H1 (cell line): Measurements from ENCODE around the gene GPR12. TPM values are rescaled to one million over a fixed set of nuclear protein-coding genes. Genes with fewer than 3 reads are reported as not detected.

Experiments
- CTCF ChIA-PET: fragments of 300-600 bp; sonication (Branson Sonifier 250); formaldehyde crosslinking; loops from one replicate; lab custom pipeline; 2021; ENCODE audit not compliant: partially characterized antibody; lab: Charles Lee
- POLR2A ChIA-PET: fragments of 300-600 bp; sonication (Branson Sonifier 250); formaldehyde crosslinking; loops from one replicate; lab custom pipeline; 2021; ENCODE audit warnings: inconsistent platforms; ENCODE audit not compliant: partially characterized antibody; lab: Charles Lee
- DNase-seq, 2 experiments: peaks; one replicate each; pipeline versions ENCODE4 v3.0.0 to v3.0.0-alpha.2; 2010 to 2022; ENCODE audit warnings: low spot score in 2 of 2, low read depth in 1 of 2, mixed read lengths in 1 of 2
- FAIRE-seq: peaks from 2 replicates; lab custom pipeline; 2011; peaks lifted over from hg19 to GRCh38; lab: Jason Lieb, UNC
- H2AFZ ChIP-seq: 2 replicates; pipeline ENCODE4 v1.8.1; 2012; ENCODE audit warnings: low read length, inconsistent platforms
- H2AK5ac ChIP-seq: 2 replicates; pipeline ENCODE4 v1.6.1; 2013; ENCODE audit warnings: low read depth, low read length
- H2BK120ac ChIP-seq: replicated peaks from 2 replicates; pipeline ENCODE3; 2013; ENCODE audit warnings: low read depth, low read length, inconsistent platforms
- H2BK12ac ChIP-seq: 2 replicates; pipeline ENCODE4 v1.6.1; 2013; ENCODE audit warnings: low read depth, low read length
- H2BK15ac ChIP-seq: 2 replicates; pipeline ENCODE4 v1.6.1; 2013; ENCODE audit warnings: low read length
- H2BK20ac ChIP-seq: 2 replicates; pipeline ENCODE4 v1.6.1; 2013; ENCODE audit warnings: low read length
- H2BK5ac ChIP-seq: 2 replicates; pipeline ENCODE4 v1.6.1; 2013; ENCODE audit warnings: low read depth, low read length
- H3K14ac ChIP-seq: 2 replicates; pipeline ENCODE4 v1.6.1; 2013; ENCODE audit warnings: inconsistent platforms; ENCODE audit not compliant: insufficient read length
- H3K18ac ChIP-seq: 2 replicates; pipeline ENCODE4 v1.6.1; 2013; ENCODE audit warnings: low read length; ENCODE audit errors: extremely low read depth
- H3K23ac ChIP-seq: 2 replicates; pipeline ENCODE4 v1.6.1; 2013; ENCODE audit warnings: inconsistent platforms; ENCODE audit not compliant: insufficient read length
- H3K23me2 ChIP-seq: 2 replicates; pipeline ENCODE4 v1.6.1; 2013; ENCODE audit warnings: low read depth, low read length
- H3K27ac ChIP-seq: 2 replicates; pipeline ENCODE4 v1.6.1; 2011; ENCODE audit warnings: low read depth, low read length, inconsistent platforms
- H3K27me3 ChIP-seq, 4 experiments: replicated peaks in 1 of 4; 1 replicate in 1 of 4; 2 replicates in 3 of 4; pipeline versions ENCODE4 v1.6.1 to v1.8.1; 2011 to 2013; ENCODE audit warnings: low read length in 3 of 4, mild to moderate bottlenecking in 3 of 4, inconsistent platforms in 2 of 4, mixed read lengths in 2 of 4, moderate library complexity in 1 of 4; ENCODE audit not compliant: control insufficient read depth in 3 of 4, insufficient read depth in 3 of 4; ENCODE audit errors: extremely low read depth in 1 of 4
- H3K36me3 ChIP-seq, 4 experiments: 2 replicates each; pipeline versions ENCODE4 v1.6.1 to v1.8.1; 2011 to 2013; ENCODE audit warnings: mild to moderate bottlenecking in 4 of 4, low read length in 3 of 4, moderate library complexity in 2 of 4, control low read depth in 1 of 4, inconsistent platforms in 1 of 4; ENCODE audit not compliant: insufficient read depth in 4 of 4, control insufficient read depth in 2 of 4
- H3K4ac ChIP-seq: replicated peaks from 2 replicates; pipeline ENCODE3; 2013; ENCODE audit warnings: low read length, low read depth, mixed read lengths, inconsistent platforms; ENCODE audit not compliant: insufficient read length
- H3K4me1 ChIP-seq, 4 experiments: replicated peaks in 1 of 4; 1 replicate in 1 of 4; 2 replicates in 3 of 4; pipeline versions ENCODE4 v1.6.1 to v1.8.1; 2011 to 2013; ENCODE audit warnings: low read length in 3 of 4, inconsistent platforms in 2 of 4, mixed read lengths in 1 of 4; ENCODE audit not compliant: insufficient read depth in 4 of 4, control insufficient read depth in 3 of 4
- H3K4me2 ChIP-seq, 2 experiments: 2 replicates each; pipeline versions ENCODE4 v1.6.1 to v1.8.1; 2011 to 2013; ENCODE audit warnings: low read depth in 2 of 2, low read length in 2 of 2, control low read depth in 1 of 2, inconsistent platforms in 1 of 2, mild to moderate bottlenecking in 1 of 2; ENCODE audit not compliant: insufficient read depth in 1 of 2
- H3K4me3 ChIP-seq, 4 experiments: fragments of 200-600, 300-600 bp in 1 of 4; sonication (generic), shearing (Covaris generic), sonication (Bioruptor Twin) in 1 of 4; 2 replicates each; pipeline versions ENCODE4 v1.5.1 to v1.8.1; 2011 to 2016; ENCODE audit warnings: low read length in 4 of 4, low read depth in 3 of 4, control low read depth in 2 of 4, inconsistent platforms in 2 of 4, mild to moderate bottlenecking in 2 of 4, mixed read lengths in 1 of 4, moderate library complexity in 1 of 4; ENCODE audit not compliant: insufficient read depth in 2 of 4; ENCODE audit errors: extremely low read depth in 1 of 4
- H3K56ac ChIP-seq: replicated peaks from 2 replicates; pipeline ENCODE3; 2013; ENCODE audit warnings: low read depth, mild to moderate bottlenecking, mixed read lengths, low read length, inconsistent platforms; ENCODE audit not compliant: insufficient read length
- H3K79me1 ChIP-seq: 2 replicates; pipeline ENCODE4 v1.6.1; 2013; ENCODE audit warnings: low read depth, low read length, control low read depth
- H3K79me2 ChIP-seq, 2 experiments: 2 replicates each; pipeline versions ENCODE4 v1.6.1 to v1.8.1; 2012 to 2013; ENCODE audit warnings: low read length in 2 of 2, mild to moderate bottlenecking in 2 of 2, inconsistent platforms in 1 of 2; ENCODE audit not compliant: insufficient read depth in 2 of 2, control insufficient read depth in 1 of 2
- H3K9ac ChIP-seq, 4 experiments: replicated peaks in 1 of 4; 1 replicate in 1 of 4; 2 replicates in 3 of 4; pipeline versions ENCODE4 v1.6.1 to v1.8.1; 2011 to 2013; ENCODE audit warnings: low read depth in 3 of 4, low read length in 3 of 4, control low read depth in 2 of 4, mild to moderate bottlenecking in 2 of 4, moderate library complexity in 2 of 4, inconsistent platforms in 1 of 4; ENCODE audit errors: extremely low read depth in 1 of 4
- H3K9me3 ChIP-seq, 2 experiments: 2 replicates each; pipeline versions ENCODE4 v1.6.1 to v1.8.1; 2012 to 2013; ENCODE audit warnings: mild to moderate bottlenecking in 2 of 2, moderate library complexity in 2 of 2, control low read depth in 1 of 2, inconsistent platforms in 1 of 2, low read depth in 1 of 2, low read length in 1 of 2, mixed read lengths in 1 of 2; ENCODE audit not compliant: insufficient read depth in 2 of 2
- H4K20me1 ChIP-seq, 2 experiments: replicated peaks in 1 of 2; 2 replicates each; pipeline versions ENCODE3 to v1.8.1; 2011 to 2013; ENCODE audit warnings: inconsistent platforms in 2 of 2, low read length in 2 of 2, mild to moderate bottlenecking in 1 of 2; ENCODE audit not compliant: insufficient read depth in 2 of 2, control insufficient read depth in 1 of 2
- H4K5ac ChIP-seq: 2 replicates; pipeline ENCODE4 v1.6.1; 2013; ENCODE audit warnings: low read length, low read depth, mixed read lengths, inconsistent platforms; ENCODE audit not compliant: insufficient read length
- H4K8ac ChIP-seq: 2 replicates; pipeline ENCODE4 v1.8.0; 2013; ENCODE audit warnings: mild to moderate bottlenecking, moderate library complexity, low read length, inconsistent platforms; ENCODE audit not compliant: insufficient read depth; ENCODE audit errors: extremely low read depth
- H4K91ac ChIP-seq: replicated peaks from 2 replicates; pipeline ENCODE3; 2013; ENCODE audit warnings: low read length, mixed read lengths, inconsistent platforms; ENCODE audit not compliant: insufficient read length
- CTCF ChIP-seq, 3 experiments: IDR thresholded peaks; 1 replicate in 2 of 3; 2 replicates in 1 of 3; pipeline versions ENCODE4 v1.5.1 to v1.6.1; 2011; ENCODE audit warnings: low read length in 3 of 3, mild to moderate bottlenecking in 3 of 3, inconsistent platforms in 2 of 3, low read depth in 1 of 3, moderate library complexity in 1 of 3; ENCODE audit not compliant: insufficient read depth in 1 of 3; ENCODE audit errors: control extremely low read depth in 1 of 3
- EP300 ChIP-seq, 2 experiments: IDR thresholded peaks; 1 replicate in 1 of 2; 2 replicates in 1 of 2; pipeline ENCODE4 v1.6.1; 2011 to 2012; ENCODE audit warnings: low read depth in 2 of 2, low read length in 2 of 2, mild to moderate bottlenecking in 2 of 2, borderline replicate concordance in 1 of 2, inconsistent platforms in 1 of 2, moderate library complexity in 1 of 2
- HDAC2 ChIP-seq, 2 experiments: fragments of 300-600 bp in 1 of 2; sonication (generic) in 1 of 2; IDR thresholded peaks; 2 replicates each; pipeline ENCODE4 v1.6.1; 2011 to 2012; ENCODE audit warnings: low read depth in 2 of 2, low read length in 2 of 2, mild to moderate bottlenecking in 2 of 2, moderate library complexity in 2 of 2, borderline replicate concordance in 1 of 2, inconsistent platforms in 1 of 2
- KDM5A ChIP-seq: fragments of 200-600 bp; IDR thresholded peaks from 2 replicates; pipeline ENCODE4 v1.7.1; 2012; ENCODE audit warnings: mild to moderate bottlenecking, low read length, inconsistent platforms, mixed read lengths
- POLR2A ChIP-seq, 2 experiments: IDR thresholded peaks; 1 replicate in 1 of 2; 2 replicates in 1 of 2; pipeline ENCODE4 v1.6.1; 2011; ENCODE audit warnings: low read depth in 2 of 2, low read length in 2 of 2, mild to moderate bottlenecking in 2 of 2; ENCODE audit errors: control extremely low read depth in 1 of 2
- POU5F1 ChIP-seq: IDR thresholded peaks from 2 replicates; pipeline ENCODE4 v1.6.1; 2011; ENCODE audit warnings: low read depth, mild to moderate bottlenecking, low read length, moderate library complexity
- RBBP5 ChIP-seq: IDR thresholded peaks from 2 replicates; pipeline ENCODE4 v1.7.1; 2012; ENCODE audit warnings: low read depth, mild to moderate bottlenecking, inconsistent platforms, low read length, moderate library complexity, borderline replicate concordance
- RXRA ChIP-seq: IDR thresholded peaks from 2 replicates; pipeline ENCODE4 v1.6.1; 2011; ENCODE audit warnings: low read depth, mild to moderate bottlenecking, low read length, moderate library complexity; ENCODE audit not compliant: insufficient read depth
- SRF ChIP-seq: IDR thresholded peaks from 2 replicates; pipeline ENCODE4 v1.6.1; 2011; ENCODE audit warnings: mild to moderate bottlenecking, low read depth, low read length, moderate library complexity
- SUZ12 ChIP-seq: fragments of 200-600 bp; sonication (generic); IDR thresholded peaks from 2 replicates; pipeline ENCODE4 v1.6.1; 2012; ENCODE audit warnings: mild to moderate bottlenecking, inconsistent platforms, low read length, moderate library complexity, mixed read lengths
- TAF1 ChIP-seq: IDR thresholded peaks from 2 replicates; pipeline ENCODE4 v1.6.1; 2011; ENCODE audit warnings: mild to moderate bottlenecking, low read depth, low read length
- TCF12 ChIP-seq: IDR thresholded peaks from 2 replicates; pipeline ENCODE4 v1.6.1; 2011; ENCODE audit warnings: low read depth, mild to moderate bottlenecking, low read length
- WGBS, 2 experiments: shearing (Covaris generic) in 1 of 2; methylation state at CpG; one replicate each; pipeline versions ENCODE4 v1.1.6 to v1.1.7; 2013 to 2015; ENCODE audit warnings: low lambda C conversion rate in 2 of 2, mixed read lengths in 2 of 2, inconsistent platforms in 1 of 2, low coverage in 1 of 2, missing lambda C conversion rate in 1 of 2; ENCODE audit not compliant: insufficient replicate concordance in 2 of 2, insufficient coverage in 1 of 2, insufficient read length in 1 of 2; ENCODE audit errors: extremely low coverage in 1 of 2, missing lambda C conversion rate in 1 of 2; 5-methylcytosine and 5-hydroxymethylcytosine counted together
- polyA plus RNA-seq, 7 experiments: library from polyadenylated mRNA; depleted of rRNA in 3 of 7; stranded (reverse) in 5 of 7; unstranded in 2 of 7; fragments of >200 nt in 5 of 7; fragments of 200-250 nt in 2 of 7; gene quantifications; 1 replicate in 5 of 7; 2 replicates in 1 of 7; 4 replicates in 1 of 7; pipeline versions ENCODE4 v1.2.1 to v1.2.3, GENCODE V29; 2011 to 2013; ENCODE audit warnings: missing spikeins in 2 of 7, mixed read lengths in 2 of 7
- total RNA-seq: library from RNA; stranded (reverse); fragmentation: NEBNext Ultra II Directional; extraction: Animal tissue kit (Norgen Biotek cat#: 25700); gene quantifications from 2 replicates; pipeline ENCODE4 v1.2.1, GENCODE V29; 2021

The GPR12 gene
- total and polyA plus RNA-seq, 2 of the 8 experiments (the other 6 are each of a cell fraction or from before 2014, with no cell fraction given), result 0.15 to 0.27 TPM

DNA sequence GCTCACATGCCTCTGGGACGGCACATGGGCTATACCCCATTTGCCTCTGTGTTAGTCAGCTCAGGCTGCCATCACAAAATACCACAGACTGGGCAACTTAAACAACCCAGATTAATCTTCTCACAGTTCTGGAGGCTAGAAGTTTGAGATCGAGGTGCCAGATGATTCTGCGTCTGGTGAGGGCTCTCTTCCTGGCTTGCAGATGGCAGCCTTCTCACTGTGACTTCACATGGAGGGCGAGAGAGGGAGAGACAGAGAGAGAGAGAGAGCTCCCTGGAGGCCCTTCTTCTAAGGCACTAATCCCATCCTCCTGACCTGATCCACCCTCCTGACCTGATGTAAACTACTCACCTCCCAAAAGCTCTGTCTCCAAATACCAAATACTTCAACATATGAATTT lies 55.0 kb downstream of the GPR12 start:
- no peak overlapping the region for H3K4me3 ChIP-seq
- H4K5ac ChIP-seq, result no peak overlapping the region
- H3K27me3 ChIP-seq, result no peaks in the 10 kb centered on the region
- no peak overlapping the region for H2BK12ac ChIP-seq
- H4K8ac ChIP-seq, result no peak overlapping the region
- no peak overlapping the region for H2BK20ac ChIP-seq
- no peaks in the 10 kb centered on the region for H3K36me3 ChIP-seq
- POLR2A ChIA-PET, result interaction anchor here (1.1 kb wide), 1 partner anchor 565 kb away, joined by 3 read pairs; the partner anchor contains the start of gene RASL11A
- H3K4me1 ChIP-seq, result peaks cover 1 to 10% (median 4%) of the 10 kb centered on the region in 4 experiments; a peak in 5 of 7 replicates
- H3K4ac ChIP-seq, result no peak overlapping the region
- no peaks in the 10 kb centered on the region for H3K79me2 ChIP-seq
- H2AK5ac ChIP-seq, result no peak overlapping the region
- no peak overlapping the region for H3K56ac ChIP-seq
- no peak overlapping the region for H3K27ac ChIP-seq
- H3K4me2 ChIP-seq, result no peak overlapping the region
- no peaks in the 10 kb centered on the region for H4K20me1 ChIP-seq
- H3K23ac ChIP-seq, result no peak overlapping the region
- no peak overlapping the region for H2BK5ac ChIP-seq
- no peak for FAIRE-seq
- H3K9me3 ChIP-seq, result no peaks in the 10 kb centered on the region
- H3K14ac ChIP-seq, result no peak overlapping the region
- no peak overlapping the region for H3K18ac ChIP-seq
- no peaks in the 10 kb centered on the region for H3K79me1 ChIP-seq
- no peak overlapping the region for H3K9ac ChIP-seq
- no peak overlapping the region for H2BK120ac ChIP-seq
- no peak overlapping the region for H4K91ac ChIP-seq
- no peak overlapping the region for H2BK15ac ChIP-seq
- DNase-seq, result no peak
- H3K23me2 ChIP-seq, result no peaks in the 10 kb centered on the region
- WGBS, 2 experiments, result 90% methylated on average over 4 of the region's 4 CpGs; no CpG with 5 or more reads in 1 of the 2 experiments
- no peak overlapping the region for H2AFZ ChIP-seq
- CTCF ChIA-PET, result interaction anchor here (0.9 to 11.9 kb wide), 8 partner anchors 14 to 548 kb away, joined by 3 to 131 read pairs (median 5); no protein-coding TSS in a partner anchor
- TF ChIP-seq RXRA (no peak), SRF (no peak), TCF12 (no peak), HDAC2 (IDR thresholded peaks at IDR 0.05; ENCODE audit: borderline replicate concordance in 1 of 2, low read depth in 2 of 2, low read length in 2 of 2) (no peak), TAF1 (no peak), CTCF (IDR thresholded peaks at IDR 0.05; ENCODE audit: control extremely low read depth in 1 of 3, insufficient read depth in 1 of 3, low read depth in 1 of 3, low read length in 3 of 3) (no peak), SUZ12 (no peak), EP300 (IDR thresholded peaks at IDR 0.05; ENCODE audit: borderline replicate concordance in 1 of 2, low read depth in 2 of 2, low read length in 2 of 2) (no peak), POU5F1 (no peak), RBBP5 (no peak), KDM5A (no peak), POLR2A (IDR thresholded peaks at IDR 0.05; ENCODE audit: control extremely low read depth in 1 of 2, low read depth in 2 of 2, low read length in 2 of 2) (no peak)
